Measurements from ENCODE around the gene IGSF6. TPM values are rescaled to one million over a fixed set of nuclear protein-coding genes. Genes with fewer than 3 reads are reported as not detected.

The IGSF6 gene
- total and polyA plus RNA-seq, 9 of the 15 experiments (the other 6 are each of a cell fraction or from before 2014, with no cell fraction given): 0.07 TPM; not detected in 8

DNA sequence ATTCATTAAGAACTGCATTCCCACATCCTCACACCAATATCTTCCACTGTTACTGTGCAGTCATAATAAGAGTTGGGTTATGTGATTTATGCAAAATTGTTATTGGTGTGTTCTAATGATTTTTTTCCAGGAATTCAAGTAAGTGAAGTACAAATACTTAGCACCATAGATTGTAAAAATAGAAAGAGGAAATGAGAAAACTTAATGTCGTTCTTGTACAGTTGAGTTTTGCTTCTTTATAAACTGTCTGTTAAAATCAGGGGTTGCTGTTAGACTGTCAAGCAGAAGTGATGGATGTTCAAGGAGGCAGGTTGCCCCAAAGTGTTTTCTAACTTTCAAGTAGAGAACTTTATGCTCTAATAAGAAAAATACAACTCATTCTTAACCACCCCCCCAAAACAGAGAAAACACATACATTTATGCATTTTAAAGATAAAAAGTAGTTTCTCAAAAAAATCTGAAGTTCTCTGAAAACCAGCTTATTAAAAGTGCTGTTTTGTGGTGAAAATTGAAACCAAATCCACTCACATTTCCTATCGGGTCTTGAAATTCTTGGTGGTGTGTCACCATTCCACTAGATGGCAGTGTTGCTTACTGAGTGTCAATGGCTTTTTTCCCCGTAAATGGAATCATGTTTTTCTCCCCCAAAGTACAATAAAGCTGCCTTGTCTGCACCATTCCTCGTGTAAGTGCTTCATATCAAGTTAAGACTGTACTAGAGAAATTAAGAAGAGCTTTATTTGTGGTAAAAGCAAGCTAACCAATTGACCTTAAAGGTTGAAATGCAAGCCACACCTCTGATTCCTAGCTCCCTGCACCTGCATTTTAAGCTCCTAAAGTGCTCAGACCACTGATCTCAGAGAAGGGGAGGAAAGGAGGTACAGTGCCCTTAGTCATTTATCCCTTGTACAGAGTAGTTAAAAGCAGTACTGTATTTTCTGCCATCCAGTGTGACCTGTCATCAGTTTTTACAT, 4.7 kb upstream of the IGSF6 start (continued):
- peak; percentile 43; the same call in 1 of the 2 replicates for TF ChIP-seq CREM (IDR thresholded peaks at IDR 0.05; ENCODE audit: low read depth)
- no peak for TF ChIP-seq RCOR1 (IDR thresholded peaks at IDR 0.05; ENCODE audit: borderline replicate concordance in 1 of 2, low read depth in 2 of 2, low read length in 2 of 2)
- TF ChIP-seq GATAD2A (IDR thresholded peaks at IDR 0.05): no peak
- TF ChIP-seq, protein P1, sequence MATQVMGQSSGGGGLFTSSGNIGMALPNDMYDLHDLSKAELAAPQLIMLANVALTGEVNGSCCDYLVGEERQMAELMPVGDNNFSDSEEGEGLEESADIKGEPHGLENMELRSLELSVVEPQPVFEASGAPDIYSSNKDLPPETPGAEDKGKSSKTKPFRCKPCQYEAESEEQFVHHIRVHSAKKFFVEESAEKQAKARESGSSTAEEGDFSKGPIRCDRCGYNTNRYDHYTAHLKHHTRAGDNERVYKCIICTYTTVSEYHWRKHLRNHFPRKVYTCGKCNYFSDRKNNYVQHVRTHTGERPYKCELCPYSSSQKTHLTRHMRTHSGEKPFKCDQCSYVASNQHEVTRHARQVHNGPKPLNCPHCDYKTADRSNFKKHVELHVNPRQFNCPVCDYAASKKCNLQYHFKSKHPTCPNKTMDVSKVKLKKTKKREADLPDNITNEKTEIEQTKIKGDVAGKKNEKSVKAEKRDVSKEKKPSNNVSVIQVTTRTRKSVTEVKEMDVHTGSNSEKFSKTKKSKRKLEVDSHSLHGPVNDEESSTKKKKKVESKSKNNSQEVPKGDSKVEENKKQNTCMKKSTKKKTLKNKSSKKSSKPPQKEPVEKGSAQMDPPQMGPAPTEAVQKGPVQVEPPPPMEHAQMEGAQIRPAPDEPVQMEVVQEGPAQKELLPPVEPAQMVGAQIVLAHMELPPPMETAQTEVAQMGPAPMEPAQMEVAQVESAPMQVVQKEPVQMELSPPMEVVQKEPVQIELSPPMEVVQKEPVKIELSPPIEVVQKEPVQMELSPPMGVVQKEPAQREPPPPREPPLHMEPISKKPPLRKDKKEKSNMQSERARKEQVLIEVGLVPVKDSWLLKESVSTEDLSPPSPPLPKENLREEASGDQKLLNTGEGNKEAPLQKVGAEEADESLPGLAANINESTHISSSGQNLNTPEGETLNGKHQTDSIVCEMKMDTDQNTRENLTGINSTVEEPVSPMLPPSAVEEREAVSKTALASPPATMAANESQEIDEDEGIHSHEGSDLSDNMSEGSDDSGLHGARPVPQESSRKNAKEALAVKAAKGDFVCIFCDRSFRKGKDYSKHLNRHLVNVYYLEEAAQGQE (IDR thresholded peaks at IDR 0.05; ENCODE audit: borderline replicate concordance): peak; percentile 52; the same call in 1 of the 2 replicates
- TF ChIP-seq, protein P1 (CRISPR knock-in tag; IDR thresholded peaks at IDR 0.05; ENCODE audit: low read depth): no peak
- no peak for TF ChIP-seq ARHGAP35 (IDR thresholded peaks at IDR 0.05; ENCODE audit: partially characterized antibody)
- TF ChIP-seq, protein P2, sequence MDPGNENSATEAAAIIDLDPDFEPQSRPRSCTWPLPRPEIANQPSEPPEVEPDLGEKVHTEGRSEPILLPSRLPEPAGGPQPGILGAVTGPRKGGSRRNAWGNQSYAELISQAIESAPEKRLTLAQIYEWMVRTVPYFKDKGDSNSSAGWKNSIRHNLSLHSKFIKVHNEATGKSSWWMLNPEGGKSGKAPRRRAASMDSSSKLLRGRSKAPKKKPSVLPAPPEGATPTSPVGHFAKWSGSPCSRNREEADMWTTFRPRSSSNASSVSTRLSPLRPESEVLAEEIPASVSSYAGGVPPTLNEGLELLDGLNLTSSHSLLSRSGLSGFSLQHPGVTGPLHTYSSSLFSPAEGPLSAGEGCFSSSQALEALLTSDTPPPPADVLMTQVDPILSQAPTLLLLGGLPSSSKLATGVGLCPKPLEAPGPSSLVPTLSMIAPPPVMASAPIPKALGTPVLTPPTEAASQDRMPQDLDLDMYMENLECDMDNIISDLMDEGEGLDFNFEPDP (CRISPR knock-in tag; IDR thresholded peaks at IDR 0.05): no peak
- no peak for TF ChIP-seq ZNF764 (CRISPR knock-in tag; IDR thresholded peaks at IDR 0.05; ENCODE audit: low read depth)
- TF ChIP-seq, protein P3, sequence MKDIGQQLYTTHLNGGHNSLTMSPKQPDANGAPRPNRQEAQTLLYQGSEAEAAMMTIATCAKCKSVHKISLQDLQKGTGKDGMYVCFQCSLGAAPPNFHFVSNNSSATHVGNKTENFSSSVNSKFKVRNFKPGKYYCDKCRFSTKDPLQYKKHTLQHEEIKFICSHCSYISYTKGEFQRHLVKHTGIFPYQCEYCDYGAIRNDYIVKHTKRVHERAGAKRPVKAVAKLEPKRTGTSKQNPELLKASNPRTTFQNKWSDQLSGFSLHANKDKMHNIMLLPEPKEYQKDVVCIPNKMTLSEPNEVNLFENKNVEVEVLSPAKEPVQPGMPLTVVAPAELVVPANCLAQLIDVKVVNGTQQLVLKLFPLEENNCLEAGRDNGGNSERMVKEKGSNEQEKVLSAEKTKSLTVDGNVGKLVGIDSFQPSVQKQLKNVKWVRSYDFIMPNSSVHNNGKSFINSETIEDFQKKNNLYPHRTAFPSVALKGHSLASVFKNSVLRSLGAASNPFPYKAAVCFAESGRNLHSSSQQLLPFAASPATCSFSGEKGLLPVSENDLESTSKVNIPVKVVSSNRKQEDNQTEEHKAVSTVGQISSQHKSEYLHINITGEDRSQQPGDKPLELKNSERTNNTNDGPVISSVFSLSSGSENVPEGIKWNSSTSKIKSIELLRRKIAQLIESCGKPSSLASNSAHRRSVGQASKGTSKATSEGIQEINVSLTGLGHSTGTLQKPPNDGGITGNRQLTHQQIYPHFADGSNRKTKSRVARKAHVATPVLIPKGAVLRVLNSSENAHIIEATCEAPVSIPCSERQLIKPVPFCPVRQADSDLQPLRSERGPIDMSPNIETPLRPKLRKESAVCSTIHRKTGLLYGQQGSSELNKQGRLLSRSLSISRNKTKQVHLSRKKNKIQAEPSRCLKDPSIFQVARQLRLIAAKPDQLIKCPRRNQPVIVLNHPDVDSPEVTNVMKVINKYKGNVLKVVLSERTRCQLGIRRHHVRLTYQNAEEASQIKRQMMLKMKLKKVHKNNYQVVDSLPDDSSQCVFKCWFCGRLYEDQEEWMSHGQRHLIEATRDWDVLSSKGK (CRISPR knock-in tag; IDR thresholded peaks at IDR 0.05): no peak
- TF ChIP-seq RFX1 (IDR thresholded peaks at IDR 0.05): no peak
- no peak for TF ChIP-seq CBFB (CRISPR knock-in tag; IDR thresholded peaks at IDR 0.05)
